Liver (tissue), 9 donors: ENCODE results near the gene CELF4. TPM values are rescaled to one million over a fixed set of nuclear protein-coding genes. Genes with fewer than 3 reads are reported as not detected.

Experiments used
- DNase-seq: peaks from one replicate; pipeline ENCODE4 v3.0.0-alpha.2; 2017; ENCODE audit warnings: low spot score
- H3K27ac ChIP-seq, 2 donors: one replicate each; pipeline ENCODE4 v1.7.0; 2013; ENCODE audit warnings: inconsistent platforms in 2 of 2, low read length in 2 of 2, control low read depth in 1 of 2, low read depth in 1 of 2, mild to moderate bottlenecking in 1 of 2
- H3K27me3 ChIP-seq, 4 donors: one replicate each; pipeline versions ENCODE4 v1.6.1 to v1.7.0; 2013; ENCODE audit warnings: low read length in 3 of 4, inconsistent platforms in 1 of 4, mild to moderate bottlenecking in 1 of 4, moderate library complexity in 1 of 4; ENCODE audit not compliant: control insufficient read depth in 4 of 4, insufficient read depth in 4 of 4
- H3K36me3 ChIP-seq, 4 donors: one replicate each; pipeline versions ENCODE4 v1.6.1 to v1.7.0; 2013; ENCODE audit warnings: low read length in 3 of 4, mild to moderate bottlenecking in 3 of 4, low read depth in 1 of 4, moderate library complexity in 1 of 4; ENCODE audit not compliant: control insufficient read depth in 4 of 4, insufficient read depth in 3 of 4
- H3K4me1 ChIP-seq, 4 donors: one replicate each; pipeline versions ENCODE4 v1.6.1 to v1.7.0; 2013; ENCODE audit warnings: low read length in 3 of 4, mild to moderate bottlenecking in 3 of 4, moderate library complexity in 1 of 4; ENCODE audit not compliant: control insufficient read depth in 4 of 4, insufficient read depth in 4 of 4
- H3K4me3 ChIP-seq, 3 donors: one replicate each; pipeline versions ENCODE4 v1.6.1 to v1.7.0; 2013; ENCODE audit warnings: low read length in 3 of 3, control low read depth in 1 of 3, low read depth in 1 of 3, mild to moderate bottlenecking in 1 of 3
- H3K9ac ChIP-seq, 2 donors: one replicate each; pipeline ENCODE4 v1.7.0; 2013; ENCODE audit warnings: low read length in 2 of 2, mild to moderate bottlenecking in 2 of 2, moderate library complexity in 2 of 2, control low read depth in 1 of 2, low read depth in 1 of 2
- H3K9me3 ChIP-seq, 4 donors: one replicate each; pipeline versions ENCODE4 v1.6.1 to v1.7.0; 2013; ENCODE audit warnings: low read length in 3 of 4; ENCODE audit not compliant: control insufficient read depth in 4 of 4
- ATF3 ChIP-seq: IDR thresholded peaks from 2 replicates; pipeline ENCODE4 v1.6.1; 2016; ENCODE audit warnings: antibody characterized with exemption
- CTCF ChIP-seq: fragments of 150-350 bp; IDR thresholded peaks from 2 replicates; pipeline ENCODE4 v1.5.1; 2017; ENCODE audit warnings: improper control_type of control experiment, low read depth, low read length; ENCODE audit not compliant: missing input control
- EGR1 ChIP-seq, 2 donors: IDR thresholded peaks; 2 replicates each; pipeline ENCODE4 v1.6.1; 2016 to 2018; ENCODE audit warnings: antibody characterized with exemption in 2 of 2, low read depth in 2 of 2
- FOXA1 ChIP-seq: IDR thresholded peaks from 2 replicates; pipeline ENCODE4 v1.6.1; 2016; ENCODE audit warnings: antibody characterized with exemption
- FOXA2 ChIP-seq: IDR thresholded peaks from 2 replicates; pipeline ENCODE4 v1.6.1; 2016; ENCODE audit warnings: antibody characterized with exemption
- GABPA ChIP-seq, 2 donors: IDR thresholded peaks in 1 of 2; conservative IDR thresholded peaks in 1 of 2; 2 replicates each; pipeline ENCODE4 v1.6.1; 2016; ENCODE audit warnings: antibody characterized with exemption in 2 of 2, mild to moderate bottlenecking in 1 of 2, moderate library complexity in 1 of 2
- HNF4A ChIP-seq, 2 donors: conservative IDR thresholded peaks; 2 replicates each; pipeline ENCODE4 v1.6.1; 2016; ENCODE audit warnings: antibody characterized with exemption in 2 of 2, mild to moderate bottlenecking in 2 of 2
- HNF4G ChIP-seq: IDR thresholded peaks from 2 replicates; pipeline ENCODE4 v1.6.1; 2016; ENCODE audit warnings: antibody characterized with exemption
- JUND ChIP-seq, 2 donors: IDR thresholded peaks; 2 replicates each; pipeline ENCODE4 v1.6.1; 2016; ENCODE audit warnings: antibody characterized with exemption in 2 of 2
- MAX ChIP-seq: IDR thresholded peaks from 2 replicates; pipeline ENCODE4 v1.6.1; 2016; ENCODE audit warnings: antibody characterized with exemption
- NR2F2 ChIP-seq: IDR thresholded peaks from 2 replicates; pipeline ENCODE4 v1.6.1; 2016; ENCODE audit warnings: antibody characterized with exemption
- RAD21 ChIP-seq, 2 donors: IDR thresholded peaks; 2 replicates each; pipeline ENCODE4 v1.6.1; 2016; ENCODE audit warnings: antibody characterized with exemption in 2 of 2, mild to moderate bottlenecking in 2 of 2
- REST ChIP-seq: IDR thresholded peaks from 2 replicates; pipeline ENCODE4 v1.6.1; 2016; ENCODE audit warnings: antibody characterized with exemption, mild to moderate bottlenecking
- RXRA ChIP-seq, 2 donors: IDR thresholded peaks; 2 replicates each; pipeline ENCODE4 v1.6.1; 2017 to 2018; ENCODE audit warnings: antibody characterized with exemption in 2 of 2, mild to moderate bottlenecking in 1 of 2
- SP1 ChIP-seq: IDR thresholded peaks from 2 replicates; pipeline ENCODE4 v1.6.1; 2018; ENCODE audit warnings: antibody characterized with exemption, mild to moderate bottlenecking
- TAF1 ChIP-seq: conservative IDR thresholded peaks from 2 replicates; pipeline ENCODE4 v1.6.1; 2016; ENCODE audit warnings: antibody characterized with exemption, mild to moderate bottlenecking
- ZBTB33 ChIP-seq: IDR thresholded peaks from 2 replicates; pipeline ENCODE4 v1.6.1; 2016; ENCODE audit warnings: antibody characterized with exemption
- WGBS: extraction: QIAGEN DNeasy Blood & Tissue Kit; methylation state at CpG from one replicate; pipeline ENCODE4 v1.1.7; 2013; 5-methylcytosine and 5-hydroxymethylcytosine counted together
- polyA plus RNA-seq, 2 donors: library from polyadenylated mRNA; stranded (reverse) in 1 of 2; unstranded in 1 of 2; fragments of 200-250 nt in 1 of 2; fragments of >200 nt in 1 of 2; fragmentation: Nextera tagmentation in 1 of 2; extraction: Ambion mirVana in 1 of 2; gene quantifications; one replicate each; pipeline versions ENCODE4 v1.2.1 to v1.2.3, GENCODE V29; 2013 to 2015
- total RNA-seq, 2 donors: library from RNA; depleted of rRNA; stranded (reverse); fragments of >200 nt; gene quantifications; one replicate each; pipeline ENCODE4 v1.2.3, GENCODE V29; 2014
- donor health status: healthy.
- donor health status: healthy.
- donor health status: healthy.
- donor health status: healthy.
- donor health status: healthy.

The CELF4 gene
- total and polyA plus RNA-seq, 4 donors = 0.08 to 0.28 (median 0.21) TPM; not detected in 1

GRCh38 chr18:37429791-37430190 lies 135.8 kb downstream of the CELF4 start:
- Histone ChIP-seq H3K36me3 (no peaks in the 10 kb centered on the region), H3K4me1 (no peaks in the 10 kb centered on the region), H3K27ac (no peak overlapping the region), H3K27me3 (no peaks in the 10 kb centered on the region), H3K9me3 (no peaks in the 10 kb centered on the region), H3K4me3 (no peak overlapping the region), H3K9ac (no peak overlapping the region)
- WGBS = 89% methylated on average over 4 of the region's 4 CpGs
- TF ChIP-seq TAF1 = no peak
- TF ChIP-seq NR2F2 = no peak
- TF ChIP-seq ZBTB33 = no peak
- TF ChIP-seq EGR1 (IDR thresholded peaks at IDR 0.05; ENCODE audit: low read depth in 2 of 2) = no peak
- TF ChIP-seq FOXA2 = no peak
- TF ChIP-seq ATF3 = no peak
- no peak for TF ChIP-seq REST
- TF ChIP-seq MAX = no peak
- TF ChIP-seq HNF4A (conservative IDR thresholded peaks at IDR 0.05) = no peak
- TF ChIP-seq GABPA (IDR thresholded peaks at IDR 0.05 in 1 of 2, conservative IDR thresholded peaks at IDR 0.05 in 1 of 2) = no peak
- TF ChIP-seq SP1 = no peak
- no peak for TF ChIP-seq FOXA1
- no peak for TF ChIP-seq RAD21 (IDR thresholded peaks at IDR 0.05)
- no peak for TF ChIP-seq JUND (IDR thresholded peaks at IDR 0.05)
- no peak for TF ChIP-seq CTCF
- TF ChIP-seq HNF4G = no peak
- no peak for TF ChIP-seq RXRA (IDR thresholded peaks at IDR 0.05)
- no peak for DNase-seq
